ENCODE data around the gene SH3D19.

GRCh38 chr4:151314479-151314878, 10.9 kb downstream of the SH3D19 start:
- no peak for TF ChIP-seq CTCF (conservative IDR thresholded peaks at IDR 0.05; ENCODE audit: low read depth, low read length)
- TF ChIP-seq MXI1 (IDR thresholded peaks at IDR 0.05; ENCODE audit: borderline replicate concordance, low read depth, low read length): no peak
- TF ChIP-seq SMC3 (IDR thresholded peaks at IDR 0.05; ENCODE audit: low read depth, low read length): no peak
- TF ChIP-seq RAD21 (IDR thresholded peaks at IDR 0.05; ENCODE audit: low read length): no peak
- TF ChIP-seq POLR2A (IDR thresholded peaks at IDR 0.05; ENCODE audit: low read depth, low read length): no peak
- TF ChIP-seq ELK1 (IDR thresholded peaks at IDR 0.05; ENCODE audit: borderline replicate concordance, low read depth, low read length): no peak
